Ectodermal cell (in vitro differentiated cells): Measurements from ENCODE around the gene SPCS2. TPM values are rescaled to one million over a fixed set of nuclear protein-coding genes. Genes with fewer than 3 reads are reported as not detected.

Experiments used
- H3K27ac ChIP-seq: 2 replicates; pipeline ENCODE4 v1.7.0; 2013; ENCODE audit warnings: mild to moderate bottlenecking, low read depth, low read length; ENCODE audit not compliant: insufficient read depth, poor library complexity, severe bottlenecking
- H3K27me3 ChIP-seq: 2 replicates; pipeline ENCODE4 v1.7.0; 2013; ENCODE audit warnings: mild to moderate bottlenecking, low read length; ENCODE audit not compliant: insufficient read depth, control insufficient read depth, poor library complexity, severe bottlenecking
- H3K36me3 ChIP-seq: one replicate; pipeline ENCODE4 v1.7.0; 2013; ENCODE audit warnings: low read length; ENCODE audit not compliant: control insufficient read depth, insufficient read depth
- H3K4me1 ChIP-seq: one replicate; pipeline ENCODE4 v1.7.0; 2013; ENCODE audit warnings: low read length; ENCODE audit not compliant: control insufficient read depth, insufficient read depth
- H3K4me3 ChIP-seq: 2 replicates; pipeline ENCODE4 v1.7.0; 2013; ENCODE audit warnings: low read depth, low read length, control low read depth; ENCODE audit not compliant: insufficient read depth
- H3K9me3 ChIP-seq: 2 replicates; pipeline ENCODE4 v1.7.0; 2013; ENCODE audit warnings: mild to moderate bottlenecking, low read length, moderate library complexity; ENCODE audit not compliant: control insufficient read depth
- WGBS, 2 experiments: methylation state at CpG; one replicate each; pipeline ENCODE4 v1.1.7; 2013; ENCODE audit warnings: missing lambda C conversion rate in 2 of 2; 5-methylcytosine and 5-hydroxymethylcytosine counted together
- polyA plus RNA-seq, 4 experiments: library from polyadenylated mRNA; stranded (reverse); fragments of 50-300 nt; gene quantifications; one replicate each; pipeline ENCODE4 v1.2.3, GENCODE V29; 2013

SPCS2 gene
- 206 TPM for polyA plus RNA-seq (2013, experiment 1 of 4)
- polyA plus RNA-seq (2013, experiment 2 of 4) = 228 TPM
- 165 TPM for polyA plus RNA-seq (2013, experiment 3 of 4)
- polyA plus RNA-seq (2013, experiment 4 of 4) = 180 TPM

- no peaks in the 10 kb centered on the region for H3K27me3 ChIP-seq
- H3K4me1 ChIP-seq = no peaks in the 10 kb centered on the region
- peak within 1 kb of the TSS; percentile 85 for H3K4me3 ChIP-seq
- peak within 1 kb of the TSS; percentile 50 for H3K27ac ChIP-seq
- H3K36me3 ChIP-seq = no peaks in the 10 kb centered on the region
- 0% methylated on average over 67 of the region's 67 CpGs for WGBS, 2 experiments
- H3K9me3 ChIP-seq = no peaks in the 10 kb centered on the region
Measured at GRCh38 chr11:74948898-74949752, at the start of gene SPCS2, which contains the start of gene XRRA1. Gene SPCS2, plus strand, starts transcription at chr11:74949266. Its CDS starts 20 bp downstream, at chr11:74949286. Gene XRRA1, minus strand, starts transcription at chr11:74949091. Its CDS starts 8,213 bp downstream, at chr11:74940878.

DNA sequence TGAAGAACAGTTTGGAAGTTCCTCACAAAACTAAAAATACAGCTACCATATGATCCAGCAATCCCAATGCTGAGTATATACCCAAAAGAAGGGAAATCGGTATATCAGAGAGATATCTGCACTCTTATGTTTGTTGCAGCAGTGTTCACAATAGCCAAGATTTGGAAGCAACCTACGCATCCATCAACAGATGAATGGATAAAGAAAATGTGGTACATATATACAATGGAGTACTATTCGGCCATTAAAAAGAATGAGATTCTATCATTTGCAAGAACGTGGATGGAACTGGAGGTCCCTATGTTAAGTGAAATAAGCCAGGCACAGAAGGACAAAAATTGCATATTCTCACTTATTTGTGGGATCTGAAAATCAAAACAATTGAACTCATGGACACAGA, 46.7 kb upstream of the SPCS2 start:
- 93 to 96% methylated on average over 4 of the region's 4 CpGs for WGBS, 2 experiments
- Histone ChIP-seq H3K27me3 (no peaks in the 10 kb centered on the region), H3K36me3 (peaks cover 8% of the 10 kb centered on the region), H3K9me3 (no peaks in the 10 kb centered on the region), H3K4me1 (no peaks in the 10 kb centered on the region), H3K27ac (no peak overlapping the region), H3K4me3 (no peak overlapping the region)

DNA sequence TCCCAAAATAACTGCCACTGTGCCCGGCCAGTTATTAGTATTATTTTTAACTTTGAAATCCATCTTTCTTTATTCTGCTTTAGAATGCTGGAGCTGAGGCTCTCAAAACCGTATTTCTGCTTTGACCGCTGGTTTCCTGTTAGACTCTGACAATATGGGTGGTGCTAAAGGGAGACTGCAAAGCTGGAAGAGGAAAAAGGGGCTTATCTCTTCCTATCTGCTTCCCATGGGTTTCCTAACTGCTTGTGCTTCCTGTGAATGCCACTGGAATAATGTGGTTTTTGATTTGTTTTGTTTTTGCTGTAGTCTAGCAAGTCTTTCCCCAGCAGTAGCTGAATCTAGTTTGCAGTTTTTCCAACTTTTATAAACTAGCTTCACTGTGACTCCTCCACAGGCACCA, 43.7 kb upstream of the SPCS2 start:
- no peak overlapping the region for H3K27ac ChIP-seq
- no peaks in the 10 kb centered on the region for H3K4me1 ChIP-seq
- no peaks in the 10 kb centered on the region for H3K9me3 ChIP-seq
- peaks cover 8% of the 10 kb centered on the region for H3K36me3 ChIP-seq
- H3K4me3 ChIP-seq = no peak overlapping the region
- 90 to 100% methylated on average over 3 of the region's 3 CpGs for WGBS, 2 experiments
- no peaks in the 10 kb centered on the region for H3K27me3 ChIP-seq

GRCh38 chr11:74909385-74909784, 39.7 kb upstream of the SPCS2 start:
- no peak overlapping the region for H3K4me3 ChIP-seq
- no peaks in the 10 kb centered on the region for H3K27me3 ChIP-seq
- H3K4me1 ChIP-seq = no peaks in the 10 kb centered on the region
- WGBS, 2 experiments = 93 to 94% methylated on average over 4 of the region's 4 CpGs
- no peaks in the 10 kb centered on the region for H3K9me3 ChIP-seq
- H3K27ac ChIP-seq = no peak overlapping the region
- H3K36me3 ChIP-seq = peaks cover 8% of the 10 kb centered on the region

DNA sequence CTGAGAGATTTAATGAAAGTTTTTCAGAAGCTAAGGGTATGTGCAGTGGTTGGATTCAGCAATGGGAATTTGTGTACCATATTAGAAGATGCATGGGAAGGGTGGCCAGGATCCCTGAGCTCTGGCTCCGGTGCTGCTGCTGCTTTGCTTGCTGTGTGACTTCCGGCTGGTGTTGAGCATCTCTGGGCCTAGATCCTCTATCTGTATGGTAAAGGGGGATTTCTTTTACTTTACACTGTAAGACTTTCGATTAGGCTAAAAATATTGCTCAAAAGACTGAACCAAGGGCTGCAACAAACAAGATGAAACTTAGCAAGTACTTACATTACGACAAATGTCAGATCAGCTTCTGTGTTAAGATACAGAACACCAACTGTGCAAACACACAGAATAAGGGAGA, 39.3 kb upstream of the SPCS2 start:
- 78 to 85% methylated on average over 4 of the region's 4 CpGs for WGBS, 2 experiments

DNA sequence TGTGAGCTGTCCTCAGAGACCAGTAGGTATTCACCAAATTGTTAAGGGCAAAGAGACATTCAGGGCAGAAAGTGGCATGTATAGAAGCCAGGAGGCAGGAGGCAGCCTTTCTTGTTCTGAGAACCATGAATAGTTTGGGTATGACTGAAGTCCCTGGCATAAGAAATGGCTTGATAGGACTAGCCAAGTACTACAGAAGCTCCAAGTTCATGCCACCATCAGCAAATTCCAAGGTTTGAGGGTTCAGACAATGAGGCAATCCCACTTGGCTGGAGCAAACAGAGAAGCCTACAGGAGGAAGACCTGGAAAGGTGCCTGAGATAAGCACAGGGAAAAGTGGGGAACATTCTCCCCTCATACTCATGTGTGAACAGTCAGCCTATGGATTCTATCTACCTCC, 25.9 kb upstream of the SPCS2 start:
- H3K27ac ChIP-seq = no peak overlapping the region
- H3K4me1 ChIP-seq = no peaks in the 10 kb centered on the region
- H3K4me3 ChIP-seq = no peak overlapping the region
- no peaks in the 10 kb centered on the region for H3K9me3 ChIP-seq
- H3K36me3 ChIP-seq = peaks cover 9% of the 10 kb centered on the region
- no peaks in the 10 kb centered on the region for H3K27me3 ChIP-seq

More for the DNA sequence above, 39.3 kb upstream of the SPCS2 start:
- Histone ChIP-seq H3K4me3 (no peak overlapping the region), H3K36me3 (peaks cover 8% of the 10 kb centered on the region), H3K4me1 (no peaks in the 10 kb centered on the region), H3K27me3 (no peaks in the 10 kb centered on the region), H3K27ac (no peak overlapping the region), H3K9me3 (no peaks in the 10 kb centered on the region)

GRCh38 chr11:74925281-74925680, 23.8 kb upstream of the SPCS2 start:
- WGBS, 2 experiments = 95 to 97% methylated on average over 4 of the region's 4 CpGs
- H3K36me3 ChIP-seq = peaks cover 7% of the 10 kb centered on the region
- H3K27ac ChIP-seq = no peak overlapping the region
- no peak overlapping the region for H3K4me3 ChIP-seq
- H3K9me3 ChIP-seq = no peaks in the 10 kb centered on the region
- no peaks in the 10 kb centered on the region for H3K27me3 ChIP-seq
- no peaks in the 10 kb centered on the region for H3K4me1 ChIP-seq

GRCh38 chr11:74926304-74927030, 22.6 kb upstream of the SPCS2 start:
- WGBS, 2 experiments = 95% methylated on average over 8 of the region's 8 CpGs
- Histone ChIP-seq H3K9me3 (no peaks in the 10 kb centered on the region), H3K36me3 (no peaks in the 10 kb centered on the region), H3K4me1 (no peaks in the 10 kb centered on the region), H3K27me3 (no peaks in the 10 kb centered on the region), H3K27ac (no peak overlapping the region), H3K4me3 (no peak overlapping the region)

- Histone ChIP-seq H3K27me3 (no peaks in the 10 kb centered on the region), H3K36me3 (peaks cover 2% of the 10 kb centered on the region), H3K27ac (no peak overlapping the region), H3K4me3 (no peak overlapping the region), H3K9me3 (no peaks in the 10 kb centered on the region), H3K4me1 (no peaks in the 10 kb centered on the region)
Measured at GRCh38 chr11:74927496-74927895, 21.6 kb upstream of the SPCS2 start.
